Measurements from ENCODE around the gene CIITA.
A peak's percentile ranks its signal among the peaks of the same experiment; 100 is the strongest.
"Not testable (repeated sequence)": the region's sequence is repeated elsewhere in the genome, so short reads cannot be mapped to it uniquely, and the experiment has no call there.

The CIITA gene, protein sequence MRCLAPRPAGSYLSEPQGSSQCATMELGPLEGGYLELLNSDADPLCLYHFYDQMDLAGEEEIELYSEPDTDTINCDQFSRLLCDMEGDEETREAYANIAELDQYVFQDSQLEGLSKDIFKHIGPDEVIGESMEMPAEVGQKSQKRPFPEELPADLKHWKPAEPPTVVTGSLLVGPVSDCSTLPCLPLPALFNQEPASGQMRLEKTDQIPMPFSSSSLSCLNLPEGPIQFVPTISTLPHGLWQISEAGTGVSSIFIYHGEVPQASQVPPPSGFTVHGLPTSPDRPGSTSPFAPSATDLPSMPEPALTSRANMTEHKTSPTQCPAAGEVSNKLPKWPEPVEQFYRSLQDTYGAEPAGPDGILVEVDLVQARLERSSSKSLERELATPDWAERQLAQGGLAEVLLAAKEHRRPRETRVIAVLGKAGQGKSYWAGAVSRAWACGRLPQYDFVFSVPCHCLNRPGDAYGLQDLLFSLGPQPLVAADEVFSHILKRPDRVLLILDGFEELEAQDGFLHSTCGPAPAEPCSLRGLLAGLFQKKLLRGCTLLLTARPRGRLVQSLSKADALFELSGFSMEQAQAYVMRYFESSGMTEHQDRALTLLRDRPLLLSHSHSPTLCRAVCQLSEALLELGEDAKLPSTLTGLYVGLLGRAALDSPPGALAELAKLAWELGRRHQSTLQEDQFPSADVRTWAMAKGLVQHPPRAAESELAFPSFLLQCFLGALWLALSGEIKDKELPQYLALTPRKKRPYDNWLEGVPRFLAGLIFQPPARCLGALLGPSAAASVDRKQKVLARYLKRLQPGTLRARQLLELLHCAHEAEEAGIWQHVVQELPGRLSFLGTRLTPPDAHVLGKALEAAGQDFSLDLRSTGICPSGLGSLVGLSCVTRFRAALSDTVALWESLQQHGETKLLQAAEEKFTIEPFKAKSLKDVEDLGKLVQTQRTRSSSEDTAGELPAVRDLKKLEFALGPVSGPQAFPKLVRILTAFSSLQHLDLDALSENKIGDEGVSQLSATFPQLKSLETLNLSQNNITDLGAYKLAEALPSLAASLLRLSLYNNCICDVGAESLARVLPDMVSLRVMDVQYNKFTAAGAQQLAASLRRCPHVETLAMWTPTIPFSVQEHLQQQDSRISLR

DNA sequence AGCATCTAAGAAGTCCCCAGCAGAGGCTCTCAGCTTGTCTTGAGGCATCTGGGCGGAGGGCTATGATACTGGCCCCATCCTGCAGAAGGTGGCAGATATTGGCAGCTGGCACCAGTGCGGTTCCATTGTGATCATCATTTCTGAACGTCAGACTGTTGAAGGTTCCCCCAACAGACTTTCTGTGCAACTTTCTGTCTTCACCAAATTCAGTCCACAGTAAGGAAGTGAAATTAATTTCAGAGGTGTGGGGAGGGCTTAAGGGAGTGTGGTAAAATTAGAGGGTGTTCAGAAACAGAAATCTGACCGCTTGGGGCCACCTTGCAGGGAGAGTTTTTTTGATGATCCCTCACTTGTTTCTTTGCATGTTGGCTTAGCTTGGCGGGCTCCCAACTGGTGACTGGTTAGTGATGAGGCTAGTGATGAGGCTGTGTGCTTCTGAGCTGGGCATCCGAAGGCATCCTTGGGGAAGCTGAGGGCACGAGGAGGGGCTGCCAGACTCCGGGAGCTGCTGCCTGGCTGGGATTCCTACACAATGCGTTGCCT is at the start of gene CIITA:
Gene CIITA (plus strand): TSS at position 404 of the 543 bp plus-strand sequence. CDS start 129 bp downstream, at position 533.
- no peak for DNase-seq

DNA sequence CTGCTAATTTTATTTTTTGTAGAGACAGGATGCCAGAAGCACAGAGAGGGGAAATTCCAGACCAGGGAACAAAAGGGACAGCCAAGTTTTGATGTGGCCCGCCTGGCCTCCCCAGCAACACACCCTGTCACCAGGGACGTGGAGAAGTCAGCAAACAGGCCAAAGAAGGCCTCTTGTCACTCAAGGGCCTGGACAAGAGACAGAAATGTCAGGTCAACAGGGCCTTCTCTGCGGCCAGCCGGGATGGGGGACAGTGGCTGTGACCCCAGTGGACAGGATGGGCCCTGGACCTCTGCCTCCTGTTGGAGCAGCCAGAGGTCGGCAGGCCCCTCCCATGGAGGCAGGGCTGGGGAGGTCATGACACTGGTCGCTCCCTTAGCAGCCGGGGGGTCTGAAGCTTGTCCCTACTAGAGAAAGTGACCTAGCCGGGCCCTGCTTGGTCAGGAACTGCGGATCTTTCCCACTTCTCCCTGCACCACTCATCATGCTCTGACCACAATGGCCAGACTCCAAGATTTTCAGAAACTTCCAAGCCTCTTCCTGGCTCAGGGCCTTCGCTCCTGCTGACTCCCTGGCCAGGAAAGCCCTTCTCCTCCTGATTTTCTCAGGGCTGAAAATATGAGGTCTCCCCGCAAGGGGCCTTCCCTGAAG is 49.2 kb upstream of the CIITA start:
- DNase-seq, result no peak

DNA sequence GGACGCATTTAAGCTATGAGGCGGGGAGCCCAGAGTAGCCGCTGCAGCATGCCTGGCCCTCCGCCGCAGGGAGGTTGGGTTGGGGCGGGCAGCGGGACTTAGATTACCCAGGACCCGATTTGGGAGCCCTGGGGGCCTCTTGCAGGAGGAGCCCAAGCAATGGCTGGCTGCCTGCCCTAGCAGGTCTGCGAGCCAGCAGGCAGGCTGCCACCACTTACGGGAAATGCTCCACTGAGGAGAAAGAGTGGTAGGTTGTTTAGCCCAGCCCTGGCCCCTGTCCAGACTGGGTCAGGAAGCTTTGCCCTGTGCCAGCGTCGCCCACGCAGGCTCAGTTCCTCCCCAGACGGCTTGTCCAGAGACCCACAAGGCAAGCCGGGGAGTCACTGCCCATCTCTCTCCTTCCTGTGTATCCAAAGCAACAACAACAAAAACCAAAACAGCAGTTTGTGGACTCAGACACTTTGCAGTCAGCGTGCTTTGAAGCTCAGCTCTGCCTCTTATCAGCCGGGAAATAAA is 48.1 kb upstream of the CIITA start:
- peak; percentile 89 for DNase-seq

DNA sequence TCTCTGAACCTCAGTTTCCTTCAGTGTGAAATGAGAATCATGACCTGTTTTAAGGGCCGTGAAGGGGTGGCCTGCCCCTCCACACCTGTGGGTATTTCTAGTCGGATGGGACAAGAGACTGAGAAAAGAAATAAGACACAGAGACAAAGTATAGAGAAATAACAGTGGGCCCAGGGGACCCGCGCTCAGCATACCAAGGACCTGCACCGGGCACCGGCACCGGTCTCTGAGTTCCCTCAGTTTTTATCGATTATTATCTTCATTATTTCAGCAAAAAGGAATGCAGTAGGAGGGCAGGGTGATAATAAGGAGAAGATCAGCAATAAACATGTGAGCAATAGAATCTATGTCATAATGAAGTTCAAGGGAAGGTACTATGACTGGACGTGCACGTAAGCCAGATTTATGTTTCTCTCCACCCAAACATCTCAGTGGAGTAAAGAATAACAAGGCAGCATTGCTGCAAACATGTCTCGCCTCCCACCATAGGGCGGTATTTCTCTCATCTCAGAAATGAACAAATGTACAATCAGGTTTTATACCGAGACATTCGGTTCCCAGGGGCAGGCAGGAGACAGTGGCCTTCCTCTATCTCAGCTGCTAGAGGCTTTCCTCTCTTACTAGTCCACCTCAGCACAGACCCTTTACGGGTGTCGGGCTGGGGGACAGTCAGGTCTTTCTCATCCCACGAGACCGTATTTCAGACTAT is 47.5 kb upstream of the CIITA start:
- DNase-seq, result not testable (repeated sequence)

DNA sequence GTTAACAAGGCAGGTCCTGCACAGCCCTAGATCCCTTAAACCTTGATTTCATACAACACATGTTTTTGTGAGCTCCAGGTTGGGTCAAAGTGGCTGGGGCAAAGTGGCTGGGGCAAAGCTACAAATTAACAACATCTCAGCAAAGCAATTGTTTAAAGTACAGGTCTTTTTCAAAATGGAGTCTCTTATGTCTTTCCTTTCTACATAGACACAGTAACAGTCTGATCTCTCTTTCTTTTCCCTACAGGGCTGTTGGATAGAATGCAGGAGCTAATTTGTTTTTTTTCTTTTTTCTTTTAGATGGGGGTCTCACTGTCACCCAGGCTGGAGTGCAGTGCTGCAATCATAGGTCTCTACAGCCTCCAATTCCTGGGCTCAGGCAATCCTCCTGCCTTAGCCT is 46.8 kb upstream of the CIITA start:
- DNase-seq, result not testable (repeated sequence)

DNA sequence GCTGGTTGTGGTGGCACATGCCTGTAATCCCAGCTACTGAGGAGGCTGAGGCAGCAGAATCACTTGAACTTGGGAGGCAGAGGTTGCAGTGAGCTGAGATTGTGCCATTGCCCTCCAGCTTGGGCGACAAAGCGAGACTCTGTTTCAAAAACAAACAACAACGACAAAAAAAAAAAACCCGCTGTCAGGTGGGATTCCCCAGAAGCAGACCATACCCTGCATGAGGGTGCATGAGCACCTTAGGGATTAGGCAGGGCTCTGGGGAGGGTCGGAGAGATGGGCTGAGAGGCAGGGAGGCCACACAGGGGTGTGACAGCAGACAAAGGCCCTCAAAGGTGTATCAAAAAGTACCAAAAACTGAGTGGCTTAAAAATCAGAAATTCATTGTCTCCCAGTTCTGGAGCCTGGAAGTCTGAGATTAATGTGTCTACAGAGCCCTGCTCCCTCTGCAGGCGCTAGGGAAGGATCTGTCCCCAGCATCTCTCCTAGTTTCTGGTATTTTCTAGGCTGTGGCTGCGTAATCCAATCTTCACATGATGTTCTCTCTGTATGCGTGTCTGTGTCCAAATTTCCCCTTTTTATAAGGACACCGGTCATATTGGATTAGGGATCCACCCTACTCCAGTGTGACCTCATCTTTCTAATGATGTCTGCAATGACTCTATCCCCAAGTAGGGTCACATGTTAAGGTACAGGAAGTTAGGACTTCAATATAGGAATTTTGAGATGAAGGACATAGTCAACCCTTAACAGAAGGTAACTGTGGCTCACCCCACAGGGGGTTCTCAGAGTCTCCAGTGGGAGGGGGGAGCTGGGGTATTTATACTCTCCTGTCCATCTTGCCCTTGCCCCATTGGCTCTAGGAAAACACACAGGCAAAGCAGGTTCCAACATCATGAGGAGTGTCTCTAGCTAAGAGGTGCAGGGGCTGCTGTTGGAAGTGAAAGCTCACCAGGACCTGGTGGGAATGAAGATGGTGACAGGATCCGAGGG is 44.8 kb upstream of the CIITA start:
- DNase-seq, result no peak

DNA sequence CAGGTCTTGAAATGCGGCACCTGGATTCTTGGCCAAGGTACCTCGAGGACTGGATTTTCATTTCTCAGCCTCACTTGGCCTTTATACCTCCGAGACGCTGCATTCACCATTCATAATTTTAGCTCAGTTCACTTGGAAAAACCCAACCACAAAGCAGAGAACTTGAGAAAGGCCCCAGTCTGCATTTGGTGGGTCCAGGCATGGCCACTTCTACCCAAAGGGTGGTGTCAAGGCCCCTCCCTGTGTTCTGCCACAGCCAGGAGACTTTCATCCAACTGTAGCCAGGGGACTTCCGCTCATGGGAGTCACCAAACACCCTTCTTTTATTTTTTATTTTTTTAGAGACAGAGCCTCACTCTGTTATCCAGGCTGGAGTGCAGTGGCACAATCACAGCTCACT is 43.7 kb upstream of the CIITA start:
- DNase-seq, result no peak

DNA sequence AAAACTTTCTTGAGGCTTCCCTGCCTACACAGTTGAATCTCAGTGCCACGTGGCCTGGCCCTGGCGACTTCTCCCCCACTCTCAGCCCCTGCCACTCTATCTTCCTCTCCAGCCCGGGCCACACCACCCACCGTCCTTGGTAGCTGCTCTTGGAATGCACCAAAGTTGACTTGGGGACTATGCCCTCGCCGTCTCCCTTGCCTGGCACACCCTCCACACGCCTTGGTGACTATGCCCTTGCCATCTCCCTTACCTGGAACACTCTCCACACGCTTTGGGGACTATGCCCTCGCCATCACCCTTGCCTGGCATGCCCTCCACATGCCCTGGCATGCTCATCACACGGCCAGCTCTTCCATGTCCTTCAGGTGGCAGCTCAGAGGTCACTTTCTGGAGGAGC is 42.9 kb upstream of the CIITA start:
- DNase-seq, result no peak

DNA sequence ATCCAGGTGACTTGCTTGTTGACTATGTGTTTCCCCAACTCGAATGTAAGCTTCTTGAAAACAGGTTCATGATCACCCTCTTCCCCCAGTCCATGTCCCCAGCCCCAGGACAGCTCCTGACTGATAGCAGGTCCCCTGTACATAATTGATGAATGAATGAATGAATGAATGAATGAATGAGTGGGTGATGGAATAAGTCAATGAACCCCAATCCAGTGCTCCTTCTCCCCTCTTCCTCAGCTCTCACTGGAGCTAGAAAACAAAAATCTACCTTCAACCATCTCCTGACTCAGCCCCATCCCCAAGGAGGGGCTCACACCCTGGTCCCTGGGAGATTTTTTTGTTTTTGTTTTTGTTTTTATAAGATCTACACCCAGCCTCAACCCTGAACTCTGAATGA is 42.2 kb upstream of the CIITA start:
- DNase-seq, result no peak

DNA sequence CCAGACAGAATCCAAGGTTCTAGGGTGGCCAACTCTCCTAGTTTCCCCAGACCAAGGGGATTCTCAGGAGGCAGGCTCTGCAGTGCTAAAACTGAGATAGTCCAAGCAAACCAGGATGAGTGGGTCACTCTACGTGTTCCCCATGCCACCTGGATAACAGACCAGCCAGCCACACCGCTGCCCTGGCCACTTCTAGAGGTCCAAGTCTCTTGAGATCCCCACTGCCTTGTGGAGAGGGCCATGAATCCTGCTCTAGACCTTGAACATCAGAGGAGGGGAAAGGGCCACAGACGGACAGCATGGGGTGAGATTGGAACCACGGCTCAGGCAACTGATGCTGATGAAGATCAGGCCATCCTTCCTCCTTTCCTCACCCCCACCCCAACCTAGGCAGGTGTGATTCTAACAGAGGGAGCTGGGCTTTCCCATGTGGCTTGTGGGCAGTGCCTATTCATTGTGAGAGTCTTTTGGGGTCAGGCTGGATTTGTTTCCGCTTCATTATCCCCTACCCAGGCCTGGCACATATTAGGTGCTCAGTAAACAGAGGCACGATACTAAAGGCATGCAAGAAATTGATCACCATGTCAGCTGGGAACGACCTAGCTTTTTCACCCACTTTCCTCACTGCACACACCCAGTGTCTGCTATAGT is 41.6 kb upstream of the CIITA start:
- DNase-seq, result no peak

DNA sequence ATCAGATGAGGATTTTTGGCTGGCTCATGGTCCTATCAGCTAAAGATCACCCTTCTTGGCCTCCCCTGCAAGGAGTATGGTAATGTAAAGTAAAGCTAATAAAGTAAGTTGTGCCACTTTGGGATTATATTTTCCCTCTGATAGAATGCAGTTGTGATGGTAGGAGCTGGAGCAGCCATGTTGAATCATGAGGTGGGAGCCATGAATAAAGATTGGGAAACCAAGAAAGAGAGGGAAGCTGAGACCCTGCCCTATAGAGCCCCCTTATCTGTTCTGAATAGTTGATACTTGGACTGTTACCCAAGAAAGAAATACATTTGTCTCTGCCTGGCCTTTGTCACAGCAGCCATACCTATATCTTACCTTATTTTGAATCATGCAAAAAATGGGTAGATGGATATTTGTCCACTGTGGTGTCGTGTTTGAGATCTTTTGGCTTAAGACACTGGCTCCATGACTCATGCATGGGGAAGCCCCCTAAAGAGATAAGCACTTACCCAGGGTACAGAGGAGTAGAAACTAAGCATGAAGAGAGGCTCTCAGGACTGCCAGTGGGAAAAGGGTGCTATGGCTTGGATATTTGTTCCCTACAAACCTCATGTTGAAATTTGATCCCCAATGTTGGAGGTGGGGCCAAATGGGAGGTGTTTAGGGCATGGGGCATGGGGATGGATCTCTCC is 40.7 kb upstream of the CIITA start:
- DNase-seq, result no peak

DNA sequence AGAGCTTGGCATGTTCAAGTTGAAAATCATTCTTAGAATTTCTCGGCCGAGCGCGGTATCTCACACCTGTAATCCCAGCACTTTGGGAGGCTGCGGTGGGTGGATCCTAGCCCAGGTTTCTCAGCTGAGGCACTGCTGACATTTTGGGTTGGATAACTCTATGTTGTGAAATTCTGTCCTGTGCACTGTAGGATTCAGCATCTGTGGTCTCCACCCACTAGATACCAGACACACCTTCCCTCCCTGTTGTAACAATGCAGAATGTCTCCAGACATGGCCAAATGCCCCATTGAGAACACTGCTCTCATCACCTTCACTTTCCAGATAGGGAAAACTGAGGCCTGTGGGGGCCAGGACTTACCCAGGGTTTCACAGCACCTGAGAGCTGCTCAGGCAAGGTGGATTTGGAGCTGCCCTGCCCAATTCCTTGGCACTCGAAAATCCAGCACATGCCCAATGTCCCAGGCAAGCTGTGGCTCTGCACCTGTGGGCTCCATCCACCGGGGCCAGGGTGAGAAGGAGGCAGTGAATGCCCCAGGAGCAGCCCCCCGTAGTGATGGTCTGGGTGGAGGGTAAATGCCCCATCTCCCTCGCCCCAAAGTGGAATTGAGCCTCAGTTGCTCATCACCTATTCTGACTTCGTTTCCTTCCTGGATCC is 38.3 kb upstream of the CIITA start:
- DNase-seq, result no peak

DNA sequence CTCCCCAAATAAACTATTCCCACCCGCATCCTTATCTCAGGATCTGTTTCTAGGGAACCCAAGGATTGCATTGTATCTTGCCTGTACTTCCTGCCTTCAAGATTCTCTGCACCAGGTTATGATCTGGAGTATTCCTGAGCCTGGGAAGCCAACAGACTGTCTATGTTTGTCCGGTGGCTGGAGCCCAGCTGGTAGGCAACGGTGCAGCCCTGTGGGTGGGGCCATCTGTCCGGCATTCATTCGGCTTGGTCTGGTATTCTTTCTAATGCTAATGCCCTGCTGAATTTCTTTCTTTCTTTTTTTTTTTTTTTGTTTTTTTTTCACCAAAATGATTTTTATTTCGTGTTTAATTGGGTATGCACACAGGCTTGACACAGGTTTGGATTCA is 37.7 kb upstream of the CIITA start:
- DNase-seq, result no peak

DNA sequence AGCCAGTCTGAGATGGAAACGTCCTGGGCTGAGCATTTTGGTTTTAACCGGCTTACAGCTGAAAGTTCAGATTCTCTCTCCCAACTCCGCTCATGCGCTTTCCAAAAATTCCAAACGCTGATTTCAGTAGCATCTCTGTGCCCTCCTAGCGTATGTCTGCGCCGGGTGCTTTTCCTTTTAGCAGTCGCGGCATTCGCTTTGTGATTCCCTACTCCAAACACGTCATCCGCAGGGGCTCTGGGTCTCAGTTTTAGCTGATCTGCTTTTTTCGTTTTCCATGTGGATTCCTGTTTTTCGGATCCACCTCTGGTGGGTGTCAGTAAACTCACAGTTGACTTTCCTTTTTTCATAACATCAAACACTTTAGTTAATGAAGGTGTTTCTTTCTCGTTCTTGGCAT is 36.3 kb upstream of the CIITA start:
- no peak for DNase-seq

DNA sequence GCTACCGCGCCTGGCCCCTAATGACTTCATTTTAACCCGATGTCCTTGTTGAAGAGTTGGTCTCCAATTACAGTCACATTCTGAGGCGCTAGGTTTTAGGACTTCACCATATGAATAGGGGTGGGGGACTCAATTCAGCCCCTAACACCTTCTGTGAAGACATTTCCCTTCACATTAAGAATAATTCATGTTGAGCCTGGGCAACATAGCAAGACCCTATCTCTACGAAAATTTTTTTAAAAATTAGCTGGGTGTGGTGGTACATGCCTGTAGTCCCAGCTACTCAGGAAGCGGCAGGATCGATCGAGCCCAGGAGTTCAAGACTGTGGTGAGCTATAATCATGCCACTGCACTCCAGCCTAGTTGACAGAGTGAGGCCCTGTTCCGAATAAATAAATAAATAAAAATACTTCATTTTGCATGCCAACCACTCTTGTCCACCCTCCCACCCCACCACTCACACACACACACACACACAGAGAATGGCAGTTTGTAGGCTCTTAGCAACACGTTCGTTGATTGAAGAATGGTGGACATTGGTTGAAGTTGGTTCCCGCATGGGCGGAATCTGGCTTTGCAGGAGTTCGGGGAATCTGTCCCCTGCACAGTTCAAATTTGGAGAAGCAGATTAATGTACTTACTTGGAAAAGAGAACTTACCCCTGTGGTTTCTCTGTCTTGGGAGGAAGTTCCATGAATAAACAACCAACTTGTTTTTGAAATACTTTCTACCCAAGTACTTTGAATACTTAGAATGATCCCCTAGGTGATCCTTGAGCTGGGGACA is 30.6 kb upstream of the CIITA start:
- no peak for DNase-seq

DNA sequence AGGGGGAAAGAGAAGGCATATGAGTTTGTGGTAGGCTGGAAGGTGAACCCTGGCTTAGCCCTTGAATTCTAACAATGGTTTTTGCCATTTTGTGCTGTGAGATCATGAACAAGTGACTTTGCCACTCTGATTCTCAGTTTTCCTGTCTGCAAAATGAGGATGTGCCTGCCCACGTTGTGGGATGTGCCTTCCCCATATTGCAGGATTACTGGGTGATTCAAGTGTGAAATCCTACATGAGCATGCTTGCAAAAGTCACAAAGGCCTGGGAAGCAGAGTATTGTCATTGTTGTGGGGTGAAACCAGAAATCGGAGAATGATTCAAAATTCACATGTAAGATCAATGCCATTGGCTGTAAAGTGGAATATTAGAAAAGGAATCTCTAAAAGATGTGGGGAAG is 29.8 kb upstream of the CIITA start:
- DNase-seq, result no peak

DNA sequence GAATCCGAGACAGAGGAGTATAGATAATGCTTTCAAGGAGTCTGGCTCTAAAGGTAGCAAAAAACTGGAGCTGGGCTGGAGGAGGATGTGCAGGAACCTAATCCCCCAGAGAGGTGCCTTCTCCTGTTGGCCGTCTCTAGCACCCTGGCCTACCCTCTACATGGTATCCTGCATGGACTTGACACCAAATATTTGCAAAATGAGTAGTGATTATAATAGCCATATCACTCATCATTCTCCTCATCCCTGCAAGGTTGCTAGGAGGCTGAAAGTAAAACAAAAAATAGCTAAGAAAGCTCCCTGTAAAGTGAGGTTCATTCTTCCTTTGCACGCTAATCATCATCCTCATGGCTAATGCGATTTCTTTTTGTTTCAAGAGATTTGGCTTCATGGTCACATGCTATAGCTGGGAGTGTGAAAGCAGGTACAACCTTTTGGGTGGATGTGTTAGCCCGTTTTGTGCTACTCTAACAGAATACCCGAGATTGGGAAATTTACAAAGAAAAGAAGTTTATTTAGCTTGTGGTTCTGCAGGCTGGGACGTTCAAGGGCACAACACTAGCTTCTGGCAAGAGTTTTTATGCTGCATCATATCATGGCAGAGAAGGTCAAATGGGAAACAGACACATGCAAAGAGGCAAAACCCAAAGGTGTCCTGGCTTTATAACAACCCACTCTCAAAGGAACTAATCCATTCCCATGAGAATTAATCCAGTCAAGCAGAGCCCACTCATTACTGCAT is 27.1 kb upstream of the CIITA start:
- no peak for DNase-seq
